K562 (cell line): ENCODE data around the gene IFNGR1. TPM values are rescaled to one million over a fixed set of nuclear protein-coding genes. Genes with fewer than 3 reads are reported as not detected.

ENCODE experiments used
- DACH1 ChIP-seq: fragments of 450-650 bp; IDR thresholded peaks from 2 replicates; pipeline ENCODE4 v1.6.1; 2018; ENCODE audit not compliant: partially characterized antibody
- ILF3 ChIP-seq: fragments of 450-650 bp; IDR thresholded peaks from 2 replicates; pipeline ENCODE4 v1.6.1; 2018; ENCODE audit warnings: antibody characterized with exemption, mild to moderate bottlenecking, moderate library complexity, borderline replicate concordance
- MAFG ChIP-seq: fragments of 450-650 bp; conservative IDR thresholded peaks from 2 replicates; pipeline ENCODE4 v1.6.1; 2016; ENCODE audit warnings: missing genetic modification characterization, missing compliant biosample characterization
- MYC ChIP-seq, 2 experiments: fragments of 250-450 bp in 1 of 2; sonication (Bioruptor Pico) in 1 of 2; IDR thresholded peaks; 2 replicates each; pipeline versions ENCODE4 v1.5.1 to v1.6.1; 2012 to 2021; ENCODE audit warnings: low read depth in 2 of 2, borderline replicate concordance in 1 of 2, improper control_type of control experiment in 1 of 2, low read length in 1 of 2, mild to moderate bottlenecking in 1 of 2, moderate library complexity in 1 of 2
- NCOA6 ChIP-seq: fragments of 450-650 bp; IDR thresholded peaks from 2 replicates; pipeline ENCODE4 v1.6.1; 2017; ENCODE audit warnings: mild to moderate bottlenecking
- NEUROD1 ChIP-seq: fragments of 150-350 bp; IDR thresholded peaks from 2 replicates; pipeline ENCODE4 v1.6.1; 2014; ENCODE audit warnings: borderline replicate concordance, low read length, low read depth; ENCODE audit not compliant: partially characterized antibody
- RFX5 ChIP-seq: IDR thresholded peaks from 2 replicates; pipeline ENCODE4 v1.6.1; 2011; ENCODE audit warnings: low read depth, mild to moderate bottlenecking, improper control_type of control experiment, low read length
- TAF9B ChIP-seq: fragments of 450-650 bp; IDR thresholded peaks from 2 replicates; pipeline ENCODE4 v1.6.1; 2018; ENCODE audit warnings: mild to moderate bottlenecking; ENCODE audit not compliant: partially characterized antibody
- TOE1 ChIP-seq, 2 experiments: fragments of 450-650 bp in 1 of 2; sonication (generic) in 1 of 2; formaldehyde crosslinking in 1 of 2; IDR thresholded peaks; 2 replicates each; pipeline versions ENCODE4 v1.7.1 to v1.8.0; 2016 to 2022; ENCODE audit warnings: borderline replicate concordance in 2 of 2, mild to moderate bottlenecking in 2 of 2, antibody characterized with exemption in 1 of 2, inconsistent platforms in 1 of 2, low read depth in 1 of 2, missing genetic modification reagents in 1 of 2, moderate library complexity in 1 of 2
- ZBTB17 ChIP-seq: fragments of 450-650 bp; formaldehyde crosslinking; IDR thresholded peaks from 2 replicates; pipeline ENCODE4 v1.4.0; 2020; ENCODE audit warnings: mild to moderate bottlenecking
- ZFPM2 ChIP-seq: fragments of 250-450 bp; sonication (Bioruptor Pico); IDR thresholded peaks from 2 replicates; pipeline ENCODE4 v1.5.1; 2022; ENCODE audit warnings: mild to moderate bottlenecking
- ZNF165 ChIP-seq: fragments of 250-450 bp; sonication (Bioruptor Pico); IDR thresholded peaks from 2 replicates; pipeline ENCODE4 v1.4.0; 2020; ENCODE audit warnings: borderline replicate concordance
- ZNF785 ChIP-seq: fragments of 250-450 bp; sonication (Bioruptor Pico); IDR thresholded peaks from 2 replicates; pipeline ENCODE4 v1.4.0; 2020; ENCODE audit warnings: mild to moderate bottlenecking
- polyA plus RNA-seq, 8 experiments: library from polyadenylated mRNA; depleted of rRNA in 4 of 8; stranded (reverse) in 5 of 8; unstranded in 3 of 8; fragments of >200 nt; fragmentation: Nextera tagmentation in 2 of 8; fragmentation: Illumina TruSeq in 1 of 8; extraction: Ambion mirVana in 2 of 8; extraction: Trizol in 1 of 8; gene quantifications; 2 replicates each; pipeline versions ENCODE4 v1.2.1 to v1.2.3, GENCODE V29; 2011 to 2014; ENCODE audit warnings: inconsistent platforms in 1 of 8, missing spikeins in 1 of 8
- total RNA-seq, 7 experiments: library from RNA; depleted of rRNA in 6 of 7; stranded (reverse); fragments of >200 nt in 6 of 7; fragmentation: Illumina TruSeq in 2 of 7; extraction: Trizol in 2 of 7; gene quantifications; 2 replicates each; pipeline versions ENCODE4 v1.2.1 to v1.2.3, GENCODE V29; 2011 to 2021; ENCODE audit warnings: low replicate concordance in 1 of 7
- TF ChIP-seq, protein P1 (sequence below): fragments of 450-650 bp; IDR thresholded peaks from 2 replicates; pipeline ENCODE4 v1.6.1; 2016; ENCODE audit warnings: missing biosample characterization, missing genetic modification characterization
- TF ChIP-seq, protein P2 (sequence below), 2 experiments: fragments of 250-450 bp in 1 of 2; fragments of 450-650 bp in 1 of 2; sonication (Bioruptor Pico) in 1 of 2; IDR thresholded peaks; 2 replicates each; pipeline versions ENCODE4 v1.6.1 to v1.8.0; 2016 to 2021; ENCODE audit warnings: mild to moderate bottlenecking in 2 of 2, moderate library complexity in 2 of 2, missing compliant biosample characterization in 1 of 2, missing genetic modification characterization in 1 of 2
- TF ChIP-seq, protein P3 (sequence below): fragments of 450-650 bp; formaldehyde crosslinking; IDR thresholded peaks from 2 replicates; pipeline ENCODE4 v1.4.0; 2020; ENCODE audit warnings: mild to moderate bottlenecking, moderate library complexity
- TF ChIP-seq, protein P4 (sequence below): fragments of 250-450 bp; sonication (Bioruptor Pico); IDR thresholded peaks from 2 replicates; pipeline ENCODE4 v1.4.0; 2020; ENCODE audit warnings: mild to moderate bottlenecking
- TF ChIP-seq, protein P5 (sequence below): fragments of 250-450 bp; sonication (Bioruptor Pico); IDR thresholded peaks from 2 replicates; pipeline ENCODE4 v1.9.0; 2021; ENCODE audit warnings: mild to moderate bottlenecking
- TF ChIP-seq, protein P6 (sequence below): fragments of 250-450 bp; sonication (Bioruptor Pico); IDR thresholded peaks from 2 replicates; pipeline ENCODE4 v1.8.0; 2022; ENCODE audit warnings: moderate library complexity, mild to moderate bottlenecking, inconsistent platforms

Gene IFNGR1
- total and polyA plus RNA-seq, 9 of the 15 experiments (the other 6 are each of a cell fraction or from before 2014, with no cell fraction given) = 14.7 to 47.0 (median 26.7) TPM

DNA sequence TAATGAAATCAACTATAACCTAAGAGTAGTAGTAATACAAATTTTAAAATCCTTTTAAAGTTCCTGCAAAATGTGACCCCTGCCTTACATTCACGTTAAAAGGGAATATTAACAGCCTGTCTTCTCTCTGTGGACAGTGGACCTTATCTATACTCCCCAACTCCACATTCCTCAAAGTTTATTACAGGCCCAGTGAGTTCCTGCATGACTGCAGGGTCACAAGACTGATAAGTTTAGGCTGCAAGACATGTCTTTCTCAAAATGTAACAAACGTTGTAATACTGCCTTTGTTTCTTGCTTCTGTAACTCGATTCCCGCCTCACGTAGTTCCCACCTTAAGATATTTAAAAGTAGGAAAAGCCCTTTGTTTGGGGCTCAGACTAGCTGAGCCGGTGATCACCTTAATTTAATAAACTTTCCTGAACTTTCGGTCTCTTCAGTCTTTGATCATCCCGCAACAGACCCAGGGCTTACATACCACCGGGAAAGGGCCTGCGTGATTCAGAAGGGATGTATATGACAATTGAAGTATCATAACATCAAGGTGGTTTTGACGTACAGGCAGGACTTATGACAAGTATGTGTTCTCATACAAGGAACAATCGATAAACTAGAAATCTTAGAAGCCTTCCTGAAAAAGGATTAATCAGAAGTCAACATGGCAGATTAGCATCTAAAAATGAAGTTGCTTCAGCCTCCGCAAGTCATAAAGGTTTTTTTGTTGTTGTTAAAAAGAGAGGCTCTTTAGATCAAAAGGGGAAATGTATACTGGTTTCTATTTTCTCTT lies 48.7 kb downstream of the IFNGR1 start (continued):
- TF ChIP-seq RFX5 = no peak
- TF ChIP-seq, protein P1, sequence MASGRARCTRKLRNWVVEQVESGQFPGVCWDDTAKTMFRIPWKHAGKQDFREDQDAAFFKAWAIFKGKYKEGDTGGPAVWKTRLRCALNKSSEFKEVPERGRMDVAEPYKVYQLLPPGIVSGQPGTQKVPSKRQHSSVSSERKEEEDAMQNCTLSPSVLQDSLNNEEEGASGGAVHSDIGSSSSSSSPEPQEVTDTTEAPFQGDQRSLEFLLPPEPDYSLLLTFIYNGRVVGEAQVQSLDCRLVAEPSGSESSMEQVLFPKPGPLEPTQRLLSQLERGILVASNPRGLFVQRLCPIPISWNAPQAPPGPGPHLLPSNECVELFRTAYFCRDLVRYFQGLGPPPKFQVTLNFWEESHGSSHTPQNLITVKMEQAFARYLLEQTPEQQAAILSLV (tag) = peak; percentile 63; the same call in 1 of the 2 replicates
- TF ChIP-seq, protein P2, sequence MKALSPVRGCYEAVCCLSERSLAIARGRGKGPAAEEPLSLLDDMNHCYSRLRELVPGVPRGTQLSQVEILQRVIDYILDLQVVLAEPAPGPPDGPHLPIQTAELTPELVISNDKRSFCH (CRISPR knock-in tag; IDR thresholded peaks at IDR 0.05) = no peak
- TF ChIP-seq, protein P2 (tag; IDR thresholded peaks at IDR 0.05) = peak; percentile 87; the same call in 1 of the 2 replicates
- TF ChIP-seq, protein P3, sequence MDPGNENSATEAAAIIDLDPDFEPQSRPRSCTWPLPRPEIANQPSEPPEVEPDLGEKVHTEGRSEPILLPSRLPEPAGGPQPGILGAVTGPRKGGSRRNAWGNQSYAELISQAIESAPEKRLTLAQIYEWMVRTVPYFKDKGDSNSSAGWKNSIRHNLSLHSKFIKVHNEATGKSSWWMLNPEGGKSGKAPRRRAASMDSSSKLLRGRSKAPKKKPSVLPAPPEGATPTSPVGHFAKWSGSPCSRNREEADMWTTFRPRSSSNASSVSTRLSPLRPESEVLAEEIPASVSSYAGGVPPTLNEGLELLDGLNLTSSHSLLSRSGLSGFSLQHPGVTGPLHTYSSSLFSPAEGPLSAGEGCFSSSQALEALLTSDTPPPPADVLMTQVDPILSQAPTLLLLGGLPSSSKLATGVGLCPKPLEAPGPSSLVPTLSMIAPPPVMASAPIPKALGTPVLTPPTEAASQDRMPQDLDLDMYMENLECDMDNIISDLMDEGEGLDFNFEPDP = no peak
- TF ChIP-seq MAFG (tag) = no peak
- no peak for TF ChIP-seq NEUROD1
- TF ChIP-seq ZNF165 (CRISPR knock-in tag) = peak; percentile 7; the same call in 1 of the 2 replicates
- 0 out of 2 replicates have a peak, but pooled peaks have one; percentile 37 for TF ChIP-seq ZFPM2 (CRISPR knock-in tag)
- TF ChIP-seq, protein P4, sequence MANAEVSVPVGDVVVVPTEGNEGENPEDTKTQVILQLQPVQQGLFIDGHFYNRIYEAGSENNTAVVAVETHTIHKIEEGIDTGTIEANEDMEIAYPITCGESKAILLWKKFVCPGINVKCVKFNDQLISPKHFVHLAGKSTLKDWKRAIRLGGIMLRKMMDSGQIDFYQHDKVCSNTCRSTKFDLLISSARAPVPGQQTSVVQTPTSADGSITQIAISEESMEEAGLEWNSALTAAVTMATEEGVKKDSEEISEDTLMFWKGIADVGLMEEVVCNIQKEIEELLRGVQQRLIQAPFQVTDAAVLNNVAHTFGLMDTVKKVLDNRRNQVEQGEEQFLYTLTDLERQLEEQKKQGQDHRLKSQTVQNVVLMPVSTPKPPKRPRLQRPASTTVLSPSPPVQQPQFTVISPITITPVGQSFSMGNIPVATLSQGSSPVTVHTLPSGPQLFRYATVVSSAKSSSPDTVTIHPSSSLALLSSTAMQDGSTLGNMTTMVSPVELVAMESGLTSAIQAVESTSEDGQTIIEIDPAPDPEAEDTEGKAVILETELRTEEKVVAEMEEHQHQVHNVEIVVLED (CRISPR knock-in tag) = peak; percentile 55; the same call in 1 of the 2 replicates
- no peak for TF ChIP-seq NCOA6
- TF ChIP-seq, protein P5, sequence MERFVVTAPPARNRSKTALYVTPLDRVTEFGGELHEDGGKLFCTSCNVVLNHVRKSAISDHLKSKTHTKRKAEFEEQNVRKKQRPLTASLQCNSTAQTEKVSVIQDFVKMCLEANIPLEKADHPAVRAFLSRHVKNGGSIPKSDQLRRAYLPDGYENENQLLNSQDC (CRISPR knock-in tag) = 0 out of 2 replicates have a peak, but pooled peaks have one; percentile 69
- no peak for TF ChIP-seq ZNF785
- peak; percentile 59; the same call in 1 of the 2 replicates for TF ChIP-seq TOE1 (IDR thresholded peaks at IDR 0.05; ENCODE audit: borderline replicate concordance)
- TF ChIP-seq TOE1 (CRISPR knock-in tag; IDR thresholded peaks at IDR 0.05; ENCODE audit: borderline replicate concordance, low read depth) = no peak
- TF ChIP-seq, protein P6, sequence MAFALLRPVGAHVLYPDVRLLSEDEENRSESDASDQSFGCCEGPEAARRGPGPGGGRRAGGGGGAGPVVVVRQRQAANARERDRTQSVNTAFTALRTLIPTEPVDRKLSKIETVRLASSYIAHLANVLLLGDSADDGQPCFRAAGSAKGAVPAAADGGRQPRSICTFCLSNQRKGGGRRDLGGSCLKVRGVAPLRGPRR (CRISPR knock-in tag) = no peak
- no peak for TF ChIP-seq ILF3
- TF ChIP-seq MYC (IDR thresholded peaks at IDR 0.05; ENCODE audit: low read depth, low read length) = no peak
- TF ChIP-seq MYC (CRISPR knock-in tag; IDR thresholded peaks at IDR 0.05; ENCODE audit: borderline replicate concordance, low read depth) = peak; percentile 51; the same call in 1 of the 2 replicates
- peak; percentile 82; the same call in 1 of the 2 replicates for TF ChIP-seq ZBTB17
- no peak for TF ChIP-seq DACH1
- no peak for TF ChIP-seq TAF9B
